HFFc6 (cell line): Measurements from ENCODE around the gene PAOX. TPM values are rescaled to one million over a fixed set of nuclear protein-coding genes. Genes with fewer than 3 reads are reported as not detected.

Experiments
- DNase-seq: peaks from one replicate; pipeline ENCODE4 v3.0.0-alpha.2; 2018
- H3K27ac Mint-ChIP-seq: 2 replicates; pipeline ENCODE4 v1.8.0; 2020; ENCODE audit warnings: mild to moderate bottlenecking, mixed read lengths
- H3K27me3 Mint-ChIP-seq: 2 replicates; pipeline ENCODE4 v1.8.0; 2021; ENCODE audit warnings: mild to moderate bottlenecking, moderate library complexity, mixed read lengths; ENCODE audit not compliant: insufficient read depth
- H3K36me3 Mint-ChIP-seq: 2 replicates; pipeline ENCODE4 v1.8.0; 2021; ENCODE audit warnings: low read depth, mixed read lengths
- H3K4me1 Mint-ChIP-seq: 2 replicates; pipeline ENCODE4 v1.8.0; 2020; ENCODE audit warnings: low read depth, mixed read lengths
- H3K4me3 Mint-ChIP-seq: 2 replicates; pipeline ENCODE4 v1.8.0; 2020; ENCODE audit warnings: mild to moderate bottlenecking, moderate library complexity, mixed read lengths
- H3K9me3 Mint-ChIP-seq: 2 replicates; pipeline ENCODE4 v1.8.0; 2020; ENCODE audit warnings: mild to moderate bottlenecking, mixed read lengths
- CTCF ChIP-seq: fragments of 200-600 bp; sonication (generic); IDR thresholded peaks from 2 replicates; pipeline ENCODE4 v1.5.0; 2021; ENCODE audit warnings: antibody characterized with exemption, mild to moderate bottlenecking
- total RNA-seq, 6 experiments: library from RNA; stranded (reverse); fragmentation: NEBNext Ultra II Directional; extraction: Animal tissue kit (Norgen Biotek cat#: 25700); gene quantifications; 2 replicates in 1 of 6; 3 replicates in 5 of 6; pipeline ENCODE4 v1.2.3, GENCODE V29; 2021

Gene PAOX
- total RNA-seq, 6 experiments from 2014 or later: 2.4 to 4.9 (median 3.6) TPM

- Mint-ChIP-seq H3K27ac (peak overlapping the region; percentile 93), H3K36me3 (peaks cover 28% of the 10 kb centered on the region), H3K27me3 (no peaks in the 10 kb centered on the region), H3K9me3 (no peaks in the 10 kb centered on the region), H3K4me3 (peak overlapping the region; percentile 96), H3K4me1 (peaks cover 23% of the 10 kb centered on the region)
- no peak for TF ChIP-seq CTCF
- no peak for DNase-seq
Measured at GRCh38 chr10:133394801-133395221, 15.7 kb downstream of the PAOX start.

- Mint-ChIP-seq H3K36me3 (peaks cover 28% of the 10 kb centered on the region), H3K4me1 (peaks cover 13% of the 10 kb centered on the region), H3K4me3 (peak overlapping the region; percentile 96), H3K9me3 (no peaks in the 10 kb centered on the region), H3K27me3 (no peaks in the 10 kb centered on the region), H3K27ac (0 out of 2 replicates have a peak overlapping the region, but pooled peaks have one; percentile 65)
- no peak for DNase-seq
- no peak for TF ChIP-seq CTCF
Measured at GRCh38 chr10:133396035-133396624, 17.1 kb downstream of the PAOX start.

GRCh38 chr10:133397938-133398337, 18.9 kb downstream of the PAOX start:
- H3K4me1 Mint-ChIP-seq: peaks cover 13% of the 10 kb centered on the region
- H3K36me3 Mint-ChIP-seq: peaks cover 34% of the 10 kb centered on the region
- no peak for DNase-seq
- no peak for TF ChIP-seq CTCF
- H3K27ac Mint-ChIP-seq: peak overlapping the region; percentile 46; the same call in 1 of the 2 replicates
- H3K4me3 Mint-ChIP-seq: no peak overlapping the region
- H3K9me3 Mint-ChIP-seq: no peaks in the 10 kb centered on the region
- H3K27me3 Mint-ChIP-seq: no peaks in the 10 kb centered on the region

GRCh38 chr10:133399123-133399601, 20.1 kb downstream of the PAOX start:
- peaks cover 14% of the 10 kb centered on the region for H3K4me1 Mint-ChIP-seq
- peaks cover 43% of the 10 kb centered on the region for H3K36me3 Mint-ChIP-seq
- H3K27ac Mint-ChIP-seq: no peak overlapping the region
- no peak overlapping the region for H3K4me3 Mint-ChIP-seq
- H3K27me3 Mint-ChIP-seq: no peaks in the 10 kb centered on the region
- H3K9me3 Mint-ChIP-seq: no peaks in the 10 kb centered on the region
- TF ChIP-seq CTCF: no peak
- no peak for DNase-seq

- no peak overlapping the region for H3K4me3 Mint-ChIP-seq
- H3K27me3 Mint-ChIP-seq: no peaks in the 10 kb centered on the region
- TF ChIP-seq CTCF: no peak
- peaks cover 39% of the 10 kb centered on the region for H3K36me3 Mint-ChIP-seq
- H3K9me3 Mint-ChIP-seq: no peaks in the 10 kb centered on the region
- peaks cover 25% of the 10 kb centered on the region for H3K4me1 Mint-ChIP-seq
- peak overlapping the region; percentile 38; the same call in 1 of the 2 replicates for H3K27ac Mint-ChIP-seq
- DNase-seq: no peak
Measured at GRCh38 chr10:133400624-133401424, 21.8 kb downstream of the PAOX start.
